GM20000 (cell line): Measurements from ENCODE around the gene BCL11A.

ENCODE experiments used
- DNase-seq: peaks from one replicate; pipeline ENCODE4 v3.0.0; 2012; ENCODE audit warnings: low spot score
- CTCF ChIP-seq: IDR thresholded peaks from 2 replicates; pipeline ENCODE4 v1.5.1; 2012; ENCODE audit warnings: mild to moderate bottlenecking, control low read depth; ENCODE audit errors: extremely low read depth, missing control alignments

BCL11A gene

GRCh38 chr2:60484133-60484645, 69.3 kb downstream of the BCL11A start:
- DNase-seq = no peak

GRCh38 chr2:60483401-60483800, 70.1 kb downstream of the BCL11A start:
- no peak for TF ChIP-seq CTCF

More at GRCh38 chr2:60484133-60484645, 69.3 kb downstream of the BCL11A start:
- TF ChIP-seq CTCF = no peak

DNA sequence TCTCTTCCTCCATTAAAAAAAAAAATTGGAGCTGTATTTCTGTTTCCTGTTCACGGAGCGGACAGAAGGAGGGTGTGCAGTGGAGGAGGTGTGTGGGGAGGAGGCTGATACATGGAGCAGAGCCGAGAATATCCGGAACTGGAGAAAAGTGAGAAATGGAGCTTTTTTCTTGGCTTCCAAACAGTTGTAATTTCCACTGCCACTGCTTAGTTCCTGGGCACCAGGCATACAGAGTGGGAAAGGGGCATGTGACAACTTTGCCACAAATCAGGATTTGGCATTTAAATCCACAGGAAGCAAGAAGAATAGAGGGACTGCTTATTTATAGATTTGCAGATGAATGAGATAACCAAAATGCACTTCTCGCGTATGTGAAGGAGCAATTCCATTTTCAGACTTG, 71.2 kb downstream of the BCL11A start:
- no peak for TF ChIP-seq CTCF
- no peak for DNase-seq

More at GRCh38 chr2:60483401-60483800, 70.1 kb downstream of the BCL11A start:
- DNase-seq = no peak

DNA sequence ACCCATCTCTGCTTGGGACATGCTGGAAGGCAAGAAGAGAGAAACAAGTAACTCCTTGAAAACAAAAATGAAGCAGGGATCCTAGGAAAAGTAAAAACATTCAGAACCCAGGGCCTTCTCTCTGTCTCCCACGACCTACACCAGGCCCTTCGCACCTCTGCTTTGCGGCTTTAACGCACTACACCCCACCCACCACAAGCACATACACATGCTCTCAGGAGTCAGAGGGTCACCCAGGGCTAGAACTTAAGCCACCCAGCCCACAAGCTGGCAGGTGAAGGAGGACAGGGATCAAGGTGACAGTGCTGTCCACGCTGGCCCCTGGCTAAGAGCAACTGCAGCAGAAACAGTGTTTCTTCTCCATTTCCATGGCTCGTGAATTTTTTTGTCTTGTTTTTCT, 72.2 kb downstream of the BCL11A start:
- DNase-seq = no peak
- no peak for TF ChIP-seq CTCF

DNA sequence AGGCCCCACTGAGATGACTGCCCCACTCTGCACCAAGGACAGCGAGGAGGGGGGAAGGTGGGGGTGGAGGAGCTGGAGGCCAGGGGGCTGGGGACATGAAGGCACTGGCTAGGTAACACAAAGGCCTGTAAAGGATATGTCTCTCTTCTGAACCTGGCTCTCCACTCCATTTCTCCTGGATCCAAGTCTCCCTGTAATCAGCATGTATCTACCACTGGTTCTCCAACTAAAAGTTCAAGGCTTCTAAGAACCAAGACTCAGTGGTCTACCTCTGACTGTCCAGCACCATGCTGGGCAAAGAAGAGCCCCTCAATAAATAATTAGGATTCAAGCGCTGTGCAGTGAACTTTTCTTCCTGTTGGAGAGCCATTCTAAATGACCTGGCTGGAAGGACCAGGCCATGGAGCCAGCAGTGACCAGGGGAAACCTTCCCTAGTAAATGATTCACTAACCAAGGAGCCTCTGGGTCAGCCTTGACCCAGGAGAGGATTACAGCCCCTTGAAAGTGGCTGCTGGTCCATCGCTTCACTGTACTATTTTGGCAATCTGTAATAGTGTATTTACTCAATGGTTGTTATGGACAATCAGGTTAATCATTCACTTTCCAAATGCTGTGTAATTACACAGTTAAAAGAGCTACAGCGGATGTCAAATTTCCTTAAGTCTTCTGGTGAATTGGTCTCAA, 73.2 kb downstream of the BCL11A start:
- no peak for TF ChIP-seq CTCF
- no peak for DNase-seq

GRCh38 chr2:60479226-60480088, 74.0 kb downstream of the BCL11A start:
- no peak for TF ChIP-seq CTCF
- no peak for DNase-seq

- DNase-seq = no peak
- TF ChIP-seq CTCF = no peak
Observed at GRCh38 chr2:60478660-60479059, 74.8 kb downstream of the BCL11A start.
